Tibial nerve (tissue), 4 donors: ENCODE data around the gene UMAD1.

Source experiments
- CTCF ChIP-seq, 5 experiments: fragments of 200-600 bp in 3 of 5; fragments of 450-650 bp in 2 of 5; sonication (generic) in 3 of 5; IDR thresholded peaks; one replicate each; pipeline ENCODE4 v1.5.1; 2016 to 2019; ENCODE audit warnings: antibody characterized with exemption in 5 of 5, mild to moderate bottlenecking in 3 of 5, moderate library complexity in 2 of 5
- EP300 ChIP-seq, 2 donors: sonication (generic); formaldehyde crosslinking; IDR thresholded peaks; one replicate each; pipeline ENCODE4 v1.6.1; 2017; ENCODE audit warnings: antibody characterized with exemption in 2 of 2, mild to moderate bottlenecking in 1 of 2
- POLR2A ChIP-seq, 2 donors: fragments of 450-650 bp; IDR thresholded peaks; one replicate each; pipeline ENCODE4 v1.6.1; 2017; ENCODE audit warnings: antibody characterized with exemption in 2 of 2, mild to moderate bottlenecking in 2 of 2, moderate library complexity in 2 of 2

- TF ChIP-seq CTCF (IDR thresholded peaks at IDR 0.05) (no peak), POLR2A (IDR thresholded peaks at IDR 0.05) (no peak), EP300 (IDR thresholded peaks at IDR 0.05) (no peak)
These were observed 203.4 kb downstream of the UMAD1 start for GRCh38 chr7:7843972-7844371.
